ENCODE data around the gene ECEL1.

DNA sequence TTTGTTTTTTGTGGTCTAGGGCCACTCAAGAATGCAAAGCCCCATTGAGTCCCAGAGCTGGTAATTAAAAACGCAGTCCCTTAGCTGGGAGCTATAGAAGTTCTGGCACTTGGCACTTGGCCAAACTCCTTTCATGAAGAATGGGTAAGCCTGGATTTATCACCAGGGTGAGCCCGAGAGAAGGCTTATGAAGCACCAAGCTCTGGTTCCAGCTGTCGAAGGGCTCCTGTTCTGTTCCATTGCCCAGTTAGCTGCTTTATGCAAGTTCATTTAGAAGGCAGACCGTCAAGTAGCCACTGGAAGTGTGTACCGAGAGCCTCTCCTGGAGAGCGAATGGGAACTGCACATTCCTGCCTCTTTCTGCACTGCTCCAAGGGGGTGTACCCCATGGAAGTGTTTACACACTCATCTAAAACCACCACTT, 14.2 kb downstream of the ECEL1 start:
- TF ChIP-seq SUZ12 (IDR thresholded peaks at IDR 0.05; ENCODE audit: extremely low read depth, insufficient read depth, insufficient read length) = no peak
- TF ChIP-seq YY1 (IDR thresholded peaks at IDR 0.05; ENCODE audit: insufficient read depth, insufficient read length) = no peak

Data from NT2/D1 (cell line).